SK-N-MC (cell line): ENCODE results near the gene LTA4H.

Experiments
- EZH2 ChIP-seq: fragments of 200-600 bp; sonication (generic); IDR thresholded peaks from one replicate; pipeline ENCODE4 v1.6.1; 2017; ENCODE audit warnings: antibody characterized with exemption
- POLR2AphosphoS5 ChIP-seq: IDR thresholded peaks from 2 replicates; pipeline ENCODE4 v1.6.1; 2012; ENCODE audit warnings: mild to moderate bottlenecking, low read depth, low read length, borderline replicate concordance

DNA sequence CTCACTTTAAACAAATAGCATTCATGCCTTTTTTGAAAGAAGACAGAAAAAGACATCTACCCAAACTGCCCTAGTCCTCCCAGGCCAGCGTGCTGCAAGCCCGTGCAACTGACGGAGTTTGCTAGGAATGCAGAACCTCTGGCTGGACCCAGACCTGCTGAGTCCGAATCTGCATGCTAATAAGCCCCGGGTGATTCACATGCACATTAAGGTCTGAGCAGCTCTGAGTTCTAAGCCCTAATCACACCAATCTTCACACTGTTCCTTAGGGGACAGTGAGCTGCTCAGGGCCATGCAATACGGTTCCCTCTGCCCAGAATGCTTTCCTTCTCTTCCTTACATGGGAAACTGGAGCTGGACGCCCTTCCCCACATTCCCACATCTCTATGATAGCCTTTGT, 64.5 kb downstream of the LTA4H start:
- TF ChIP-seq POLR2AphosphoS5 (no peak), EZH2 (no peak)
